Epithelial cell of proximal tubule (primary cell): ENCODE results near the gene PRDM16. TPM values are rescaled to one million over a fixed set of nuclear protein-coding genes. Genes with fewer than 3 reads are reported as not detected.

ENCODE experiments used
- DNase-seq: peaks from one replicate; pipeline ENCODE4 v3.0.0-alpha.2; 2011; ENCODE audit warnings: low read depth
- H3K4me3 ChIP-seq: 2 replicates; pipeline ENCODE4 v1.5.1; 2011; ENCODE audit warnings: low read depth, mild to moderate bottlenecking, low read length
- total RNA-seq: library from RNA; depleted of rRNA; stranded (reverse); fragments of >200 nt; gene quantifications from 2 replicates; pipeline ENCODE4 v1.2.3, GENCODE V29; 2015
- TF ChIP-seq, protein P1 (sequence below): conservative IDR thresholded peaks from 2 replicates; pipeline ENCODE4 v1.5.1; 2012; ENCODE audit warnings: low read depth, mild to moderate bottlenecking, low read length

Gene PRDM16
- total RNA-seq, 1 donor from 2014 or later: 0.06 TPM

DNA sequence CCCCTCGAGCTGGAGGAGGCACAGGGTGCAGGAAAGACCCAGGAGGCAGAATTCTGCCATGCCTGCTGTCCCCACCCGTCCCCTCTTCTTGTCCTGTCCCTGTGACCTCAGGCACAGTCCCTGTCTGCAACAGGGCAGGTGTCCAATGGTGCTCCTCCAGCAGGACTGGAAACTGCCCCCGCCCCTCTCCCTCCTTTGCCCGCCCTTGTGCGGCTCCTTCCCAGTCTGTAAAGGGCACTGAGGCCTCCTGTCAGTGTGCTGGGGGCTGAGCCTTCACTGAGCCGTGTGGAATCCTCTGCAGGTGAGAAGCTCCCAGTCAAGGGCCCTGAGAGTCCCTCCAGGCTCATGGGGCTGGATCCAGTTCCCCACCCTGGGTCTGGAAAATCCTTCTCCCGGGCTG, 28.9 kb downstream of the PRDM16 start:
- no peak overlapping the region for H3K4me3 ChIP-seq
- no peak for DNase-seq
- TF ChIP-seq, protein P1, sequence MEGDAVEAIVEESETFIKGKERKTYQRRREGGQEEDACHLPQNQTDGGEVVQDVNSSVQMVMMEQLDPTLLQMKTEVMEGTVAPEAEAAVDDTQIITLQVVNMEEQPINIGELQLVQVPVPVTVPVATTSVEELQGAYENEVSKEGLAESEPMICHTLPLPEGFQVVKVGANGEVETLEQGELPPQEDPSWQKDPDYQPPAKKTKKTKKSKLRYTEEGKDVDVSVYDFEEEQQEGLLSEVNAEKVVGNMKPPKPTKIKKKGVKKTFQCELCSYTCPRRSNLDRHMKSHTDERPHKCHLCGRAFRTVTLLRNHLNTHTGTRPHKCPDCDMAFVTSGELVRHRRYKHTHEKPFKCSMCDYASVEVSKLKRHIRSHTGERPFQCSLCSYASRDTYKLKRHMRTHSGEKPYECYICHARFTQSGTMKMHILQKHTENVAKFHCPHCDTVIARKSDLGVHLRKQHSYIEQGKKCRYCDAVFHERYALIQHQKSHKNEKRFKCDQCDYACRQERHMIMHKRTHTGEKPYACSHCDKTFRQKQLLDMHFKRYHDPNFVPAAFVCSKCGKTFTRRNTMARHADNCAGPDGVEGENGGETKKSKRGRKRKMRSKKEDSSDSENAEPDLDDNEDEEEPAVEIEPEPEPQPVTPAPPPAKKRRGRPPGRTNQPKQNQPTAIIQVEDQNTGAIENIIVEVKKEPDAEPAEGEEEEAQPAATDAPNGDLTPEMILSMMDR: no peak

DNA sequence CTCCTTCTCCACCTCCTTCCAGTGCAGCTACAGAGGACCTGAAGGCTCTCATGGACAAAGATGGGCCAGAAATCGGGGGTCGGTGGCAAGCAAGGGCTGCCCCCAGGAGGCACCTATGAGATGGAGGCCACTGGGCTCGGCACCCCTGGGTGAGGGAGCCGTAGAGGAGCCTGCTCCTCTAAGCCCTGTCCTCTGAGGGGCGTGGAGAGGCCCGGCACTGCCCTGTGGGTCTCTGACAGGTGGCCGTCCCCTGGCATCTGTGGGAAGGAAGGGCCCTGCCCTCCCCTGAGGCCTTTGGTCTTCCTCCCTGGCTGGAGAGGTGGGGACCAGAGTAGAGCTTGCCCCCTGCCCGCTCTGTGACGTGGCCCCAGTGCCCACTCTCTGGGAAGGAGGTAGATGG, 30.9 kb downstream of the PRDM16 start:
- TF ChIP-seq, protein P1: no peak
- no peak for DNase-seq
- H3K4me3 ChIP-seq: no peak overlapping the region

DNA sequence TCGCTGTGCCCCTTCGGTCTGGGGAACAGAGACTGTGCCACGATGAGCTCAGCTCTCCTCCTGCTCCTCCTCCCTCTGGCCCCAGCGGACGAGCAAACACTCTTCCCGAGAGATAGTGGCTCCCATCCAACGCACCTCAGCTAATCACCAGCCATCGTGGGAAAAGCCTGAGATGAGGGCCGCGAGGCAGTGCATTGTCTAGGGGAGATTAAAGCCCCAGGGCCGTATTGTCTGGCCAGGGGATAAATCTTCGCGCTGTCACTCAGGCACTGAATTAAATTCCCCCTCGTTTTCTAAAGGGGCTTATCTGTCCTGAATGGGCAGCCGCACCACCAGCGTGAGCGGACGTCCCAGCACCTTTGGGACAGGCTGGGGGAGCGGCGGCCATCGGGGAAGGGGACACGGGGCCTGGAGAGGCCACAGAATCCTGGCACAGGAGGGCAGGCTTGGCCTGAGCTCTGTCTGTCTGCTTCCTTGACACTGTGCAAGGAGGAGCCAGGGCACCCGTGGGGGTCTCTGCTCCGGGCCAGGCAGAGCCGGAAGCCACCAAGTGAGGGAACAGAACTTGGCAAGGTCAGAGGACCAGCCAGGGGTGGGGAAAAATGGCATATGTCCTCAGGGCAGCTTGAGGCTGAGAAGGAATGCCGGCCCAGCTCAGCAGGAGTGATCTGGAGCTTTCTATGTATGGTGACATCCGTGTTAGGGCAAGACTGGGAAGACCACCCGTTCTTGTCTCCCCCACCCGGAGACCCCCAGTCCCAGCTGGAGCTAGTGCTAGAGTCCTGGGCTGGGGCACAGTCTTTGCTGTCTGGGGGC, 32.3 kb downstream of the PRDM16 start:
- no peak overlapping the region for H3K4me3 ChIP-seq
- DNase-seq: no peak
- TF ChIP-seq, protein P1: no peak

DNA sequence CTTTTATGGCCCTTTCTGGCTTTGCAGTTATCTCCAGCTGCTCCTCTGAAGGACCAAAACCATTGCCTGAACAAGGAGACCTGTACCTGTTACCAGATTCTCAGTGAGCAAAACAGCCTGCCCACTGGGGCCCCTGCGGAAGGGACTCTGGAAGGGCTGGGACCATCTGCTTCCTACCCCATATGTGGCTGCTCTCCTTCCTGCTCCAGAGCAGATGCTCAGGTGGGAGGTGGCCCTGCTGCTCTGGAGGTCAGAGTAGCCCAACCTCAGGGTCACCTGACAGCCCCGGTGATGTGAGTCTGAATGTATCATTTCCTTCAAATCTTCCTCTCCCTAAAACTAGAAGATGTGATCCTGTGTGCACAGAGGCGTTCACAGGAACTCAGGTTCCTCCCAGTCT, 33.6 kb downstream of the PRDM16 start:
- TF ChIP-seq, protein P1: no peak
- H3K4me3 ChIP-seq: no peak overlapping the region
- DNase-seq: no peak

DNA sequence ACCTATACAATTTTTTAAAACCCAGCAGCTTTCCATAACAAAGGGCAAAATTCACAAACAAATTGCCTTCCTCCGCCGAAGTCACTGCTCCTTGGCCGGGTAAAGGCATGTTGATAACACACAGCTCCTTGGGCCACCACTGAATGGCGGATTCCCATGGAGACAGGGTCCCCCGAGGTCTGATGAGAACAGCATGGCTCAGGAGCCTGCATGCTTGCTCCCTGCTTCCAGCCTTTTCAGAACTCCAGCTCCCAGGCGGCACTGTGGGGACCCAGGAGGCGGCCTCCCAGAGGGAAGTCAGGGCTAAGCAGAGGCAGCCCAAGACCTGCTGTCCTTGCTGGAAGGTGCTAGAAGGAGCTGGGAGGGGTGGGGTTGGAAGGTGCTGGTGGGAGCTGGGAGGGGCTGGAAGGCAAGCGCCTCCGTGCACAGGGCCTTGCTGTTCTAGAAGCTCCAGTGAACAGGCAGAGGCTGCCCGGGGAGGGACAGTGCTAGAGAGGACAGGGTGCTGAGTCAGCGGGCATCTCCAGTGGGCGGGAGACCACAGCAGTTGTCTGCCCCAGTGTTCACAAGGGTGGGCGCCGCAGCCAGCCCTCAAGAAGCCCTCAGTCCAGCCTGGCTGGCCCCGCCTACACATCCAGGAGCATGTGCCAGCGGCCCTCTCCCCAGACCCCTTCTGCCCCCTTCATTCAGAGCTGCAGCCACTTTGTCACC, 35.1 kb downstream of the PRDM16 start:
- no peak overlapping the region for H3K4me3 ChIP-seq
- DNase-seq: no peak

DNA sequence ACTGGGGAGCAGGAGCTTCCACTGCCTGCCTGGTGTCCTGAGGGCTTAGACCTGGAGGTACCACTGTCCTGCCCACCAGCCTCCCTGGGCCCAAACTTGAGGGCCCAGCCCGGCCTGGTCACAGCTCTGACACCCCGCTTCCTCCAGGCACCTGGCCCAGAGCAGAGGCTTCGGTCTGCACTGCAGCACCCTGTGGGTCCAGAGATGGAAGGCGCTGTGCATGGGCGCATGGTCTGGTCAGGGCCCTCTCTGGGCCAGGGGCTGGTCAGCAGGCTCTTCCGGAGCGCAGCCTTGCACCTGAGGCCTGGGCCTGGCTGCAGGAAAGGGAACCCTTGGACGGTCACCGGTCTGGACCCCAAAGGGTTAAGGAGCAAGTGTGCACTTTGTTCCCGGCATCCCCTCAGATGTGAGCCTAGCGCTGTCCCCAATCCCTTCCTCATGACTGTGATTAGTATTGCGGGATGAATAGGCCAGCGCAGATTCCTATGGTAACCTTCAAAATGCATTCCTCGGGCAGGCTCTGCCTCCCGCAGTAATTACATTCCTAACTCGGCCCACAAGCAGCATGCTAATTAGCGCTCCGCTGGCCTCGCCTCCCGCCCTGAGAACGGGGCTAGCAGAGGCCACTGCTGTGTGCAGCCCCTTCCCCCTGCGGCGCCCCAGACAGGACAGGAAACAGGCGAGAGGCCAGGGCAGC, 36.3 kb downstream of the PRDM16 start:
- TF ChIP-seq, protein P1: no peak
- no peak for DNase-seq
- no peak overlapping the region for H3K4me3 ChIP-seq

More for the DNA sequence above, 35.1 kb downstream of the PRDM16 start:
- TF ChIP-seq, protein P1: no peak
